GM10847 (cell line): Measurements from ENCODE around the gene FSTL5.

Source experiments
- POLR2A ChIP-seq: IDR thresholded peaks from 2 replicates; pipeline ENCODE4 v1.6.1; 2011; ENCODE audit not compliant: insufficient read length; ENCODE audit errors: extremely low read depth

The FSTL5 gene

DNA sequence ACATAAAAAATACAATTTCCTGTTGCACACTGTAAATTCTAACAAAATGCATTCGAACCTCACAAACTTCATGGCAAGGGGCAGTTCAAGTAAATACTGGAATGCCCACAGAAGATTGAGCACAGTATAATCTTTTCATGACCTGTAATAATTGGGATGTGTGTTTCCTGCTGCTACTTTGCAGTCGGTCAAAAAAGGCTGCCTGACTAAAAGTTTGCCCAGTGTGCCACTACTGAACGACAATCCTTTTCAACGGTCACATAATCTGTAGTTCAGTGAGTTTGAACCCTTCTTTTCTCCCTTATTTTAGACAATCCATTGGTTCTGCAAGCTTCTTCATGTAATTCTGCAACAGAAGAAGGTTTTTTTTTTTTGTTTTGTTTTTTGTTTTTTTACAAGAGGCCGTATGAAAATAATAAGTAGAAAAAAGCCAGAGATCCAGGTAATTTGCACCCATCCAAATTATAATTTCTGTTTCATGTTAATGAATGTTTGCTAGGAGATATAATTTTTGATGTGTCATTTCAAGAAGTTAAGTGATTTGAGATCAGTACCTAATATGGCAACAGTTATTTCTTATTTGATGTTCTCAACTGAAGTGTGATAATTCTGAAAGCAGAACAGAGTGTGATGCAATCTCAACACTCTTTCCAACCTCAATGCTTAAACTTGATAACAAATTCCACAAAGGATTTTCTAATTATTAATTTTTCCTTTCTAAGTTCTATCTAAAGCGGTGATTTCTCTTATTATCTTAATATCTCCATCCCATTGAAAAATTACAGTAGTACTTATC lies 237.6 kb downstream of the FSTL5 start:
- no peak for TF ChIP-seq POLR2A

DNA sequence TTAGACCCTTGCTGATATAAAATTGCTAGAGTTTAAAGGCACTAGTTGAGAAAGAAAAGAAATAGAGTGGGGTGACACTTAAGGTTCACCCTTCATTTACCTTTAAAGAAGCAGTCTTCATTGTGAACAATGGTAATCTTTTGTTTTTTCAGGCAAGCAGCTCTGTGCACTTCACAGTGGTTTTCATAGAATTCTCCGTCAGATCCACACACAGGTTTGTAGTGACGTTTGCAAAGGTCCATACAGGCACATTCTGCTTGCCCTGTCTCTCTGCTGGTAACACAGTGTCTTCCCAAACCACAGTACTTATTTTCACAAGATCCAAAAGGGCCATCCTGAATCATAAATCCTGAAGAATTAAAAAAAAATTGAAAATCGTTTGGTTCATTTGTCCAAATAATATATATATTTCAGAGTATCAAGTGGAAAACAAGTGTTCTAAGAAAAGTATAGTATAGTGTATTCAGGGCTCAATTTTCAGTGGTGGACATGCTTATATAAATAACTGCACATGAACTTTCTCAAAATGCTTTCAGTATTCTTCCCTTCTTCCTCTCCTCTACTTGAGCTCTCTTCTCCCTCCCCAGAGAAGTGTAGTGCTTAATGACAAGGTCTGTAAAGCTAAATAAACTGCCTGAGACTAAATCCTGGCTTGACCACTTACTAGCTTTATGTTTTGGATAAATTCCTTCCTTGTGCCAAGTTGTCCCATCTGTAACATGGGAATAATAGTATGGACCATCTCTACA lies 243.3 kb downstream of the FSTL5 start:
- TF ChIP-seq POLR2A = no peak

GRCh38 chr4:161919442-161920220 lies 244.2 kb downstream of the FSTL5 start:
- no peak for TF ChIP-seq POLR2A

GRCh38 chr4:161916035-161916434 lies 247.8 kb downstream of the FSTL5 start:
- TF ChIP-seq POLR2A = no peak

DNA sequence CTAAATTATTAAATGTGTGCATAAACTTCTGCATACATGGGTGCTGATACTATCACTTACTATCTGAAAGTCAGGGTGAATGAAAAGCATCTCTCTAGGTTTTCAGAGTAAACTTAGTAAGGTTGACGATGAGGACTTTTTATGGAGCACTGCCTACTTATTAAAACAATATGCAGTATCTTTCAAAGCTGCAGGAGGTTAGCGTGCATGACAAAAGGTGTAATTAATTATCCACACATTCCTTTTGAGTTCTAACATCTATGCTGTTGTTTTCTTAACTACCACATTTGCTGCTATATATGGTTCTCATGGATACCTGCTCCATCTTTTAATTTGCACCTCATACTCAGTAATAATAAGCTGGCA lies 256.2 kb downstream of the FSTL5 start:
- TF ChIP-seq POLR2A = no peak

- TF ChIP-seq POLR2A = no peak
Observed at GRCh38 chr4:161906836-161907589, 256.8 kb downstream of the FSTL5 start.

GRCh38 chr4:161900110-161900509 lies 263.7 kb downstream of the FSTL5 start:
- no peak for TF ChIP-seq POLR2A

GRCh38 chr4:161894493-161895167 lies 269.2 kb downstream of the FSTL5 start:
- TF ChIP-seq POLR2A = no peak

GRCh38 chr4:161894014-161894413 lies 269.8 kb downstream of the FSTL5 start:
- TF ChIP-seq POLR2A = no peak

GRCh38 chr4:161893566-161893965 lies 270.2 kb downstream of the FSTL5 start:
- no peak for TF ChIP-seq POLR2A

GRCh38 chr4:161892951-161893350 lies 270.8 kb downstream of the FSTL5 start:
- no peak for TF ChIP-seq POLR2A

GRCh38 chr4:161883157-161883556 lies 280.6 kb downstream of the FSTL5 start:
- TF ChIP-seq POLR2A = no peak

DNA sequence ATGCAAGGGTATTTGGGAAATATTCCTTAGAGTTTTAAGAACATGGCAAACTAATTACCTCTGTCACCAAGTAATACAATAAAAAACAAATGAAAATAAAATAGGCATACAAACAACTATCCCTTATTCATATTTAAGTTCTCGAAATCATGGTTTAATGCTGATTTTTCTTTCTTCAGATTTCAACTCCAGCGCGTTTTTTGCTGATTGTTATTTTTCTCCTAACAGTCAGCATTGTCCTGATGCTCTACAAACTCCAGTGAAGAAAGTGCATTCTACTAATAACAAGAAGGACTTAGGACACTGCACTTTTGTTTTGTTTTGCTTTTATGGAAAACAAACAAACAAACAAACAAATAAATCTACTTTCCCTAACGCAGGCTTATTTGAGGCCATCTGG lies 282.4 kb downstream of the FSTL5 start:
- TF ChIP-seq POLR2A = no peak

- no peak for TF ChIP-seq POLR2A
Observed at GRCh38 chr4:161869511-161869910, 294.3 kb downstream of the FSTL5 start.
